GM18520 (cell line): Measurements from ENCODE around the gene RETREG2.
A peak's percentile ranks its signal among the peaks of the same experiment; 100 is the strongest.

Source experiments
- ATAC-seq: cut with Tn5 transposase; IDR thresholded peaks from one replicate; pipeline ENCODE4 v1.9.1; 2021; ENCODE audit not compliant: unreplicated experiment

Gene RETREG2

GRCh38 chr2:219169930-219170654 lies 8.0 kb upstream of the RETREG2 start, which contains the start of gene SLC23A3:
Gene SLC23A3 (minus strand): TSS chr2:219170029. CDS start chr2:219169984, 45 bp downstream.
- ATAC-seq = no peak

- ATAC-seq = no peak
Observed at GRCh38 chr2:219171231-219171651, 6.8 kb upstream of the RETREG2 start.

GRCh38 chr2:219172231-219173154 lies 5.6 kb upstream of the RETREG2 start:
- no peak for ATAC-seq

- no peak for ATAC-seq
Observed at GRCh38 chr2:219173176-219173575, 4.9 kb upstream of the RETREG2 start.

- no peak for ATAC-seq
Observed at GRCh38 chr2:219174146-219174545, 3.9 kb upstream of the RETREG2 start.

GRCh38 chr2:219174801-219175200 lies 3.3 kb upstream of the RETREG2 start:
- no peak for ATAC-seq

GRCh38 chr2:219175486-219175885 lies 2.6 kb upstream of the RETREG2 start:
- no peak for ATAC-seq

GRCh38 chr2:219175928-219176817 lies 1.9 kb upstream of the RETREG2 start:
- peak; percentile 11 for ATAC-seq

- ATAC-seq = peak; percentile 61
Observed at GRCh38 chr2:219176818-219177551, 1.1 kb upstream of the RETREG2 start, which contains the start of gene CNPPD1. Gene CNPPD1 (minus strand): TSS chr2:219176925. CDS start chr2:219176828, 97 bp downstream.

- ATAC-seq = no peak
Observed at GRCh38 chr2:219178377-219179175, 501 bp downstream of the RETREG2 start.

GRCh38 chr2:219179601-219180465 lies 1.8 kb downstream of the RETREG2 start:
- ATAC-seq = no peak

- no peak for ATAC-seq
Observed at GRCh38 chr2:219180961-219181360, 2.9 kb downstream of the RETREG2 start.

GRCh38 chr2:219181531-219181930 lies 3.5 kb downstream of the RETREG2 start:
- ATAC-seq = no peak

GRCh38 chr2:219182331-219183150 lies 4.5 kb downstream of the RETREG2 start:
- no peak for ATAC-seq

- no peak for ATAC-seq
Observed at GRCh38 chr2:219183151-219183772, 5.2 kb downstream of the RETREG2 start.

GRCh38 chr2:219184121-219184520 lies 6.0 kb downstream of the RETREG2 start:
- no peak for ATAC-seq
